Hematopoietic multipotent progenitor cell (in vitro differentiated cells): ENCODE data around the gene MAN2A2. TPM values are rescaled to one million over a fixed set of nuclear protein-coding genes. Genes with fewer than 3 reads are reported as not detected.

Experiments
- DNase-seq, 3 donors: peaks; one replicate each; pipeline ENCODE4 v3.0.0-alpha.2; 2011 to 2015; ENCODE audit warnings: low read depth in 2 of 3, low spot score in 2 of 3
- total RNA-seq: library from RNA; depleted of rRNA; stranded (reverse); fragments of >200 nt; gene quantifications from one replicate; pipeline ENCODE4 v1.2.3, GENCODE V29; 2012

Gene MAN2A2
- total RNA-seq, 1 donor = 224 TPM

DNA sequence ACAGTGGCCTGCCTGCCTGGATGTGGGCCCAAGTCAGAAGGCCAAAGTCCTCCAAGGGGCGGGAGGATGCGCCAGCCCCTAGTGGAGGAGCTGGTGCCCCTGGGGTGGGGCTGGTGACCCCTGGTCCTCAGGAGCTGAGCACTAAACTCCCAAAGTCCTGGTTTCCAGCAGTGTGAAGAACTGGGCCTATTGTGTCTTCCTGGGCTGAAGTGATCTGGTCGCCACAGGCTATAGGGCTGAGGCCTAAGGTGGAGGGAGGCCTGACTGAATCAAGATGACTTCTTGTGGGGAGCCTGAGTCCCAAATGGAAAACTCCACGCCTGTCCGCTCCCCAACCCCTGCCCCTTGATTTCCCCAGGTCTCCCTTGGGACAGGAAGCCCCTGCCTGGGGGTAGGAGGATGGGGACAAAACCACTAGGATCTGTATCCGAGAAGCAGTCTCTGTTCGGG lies 19.6 kb upstream of the MAN2A2 start:
- no peak for DNase-seq

DNA sequence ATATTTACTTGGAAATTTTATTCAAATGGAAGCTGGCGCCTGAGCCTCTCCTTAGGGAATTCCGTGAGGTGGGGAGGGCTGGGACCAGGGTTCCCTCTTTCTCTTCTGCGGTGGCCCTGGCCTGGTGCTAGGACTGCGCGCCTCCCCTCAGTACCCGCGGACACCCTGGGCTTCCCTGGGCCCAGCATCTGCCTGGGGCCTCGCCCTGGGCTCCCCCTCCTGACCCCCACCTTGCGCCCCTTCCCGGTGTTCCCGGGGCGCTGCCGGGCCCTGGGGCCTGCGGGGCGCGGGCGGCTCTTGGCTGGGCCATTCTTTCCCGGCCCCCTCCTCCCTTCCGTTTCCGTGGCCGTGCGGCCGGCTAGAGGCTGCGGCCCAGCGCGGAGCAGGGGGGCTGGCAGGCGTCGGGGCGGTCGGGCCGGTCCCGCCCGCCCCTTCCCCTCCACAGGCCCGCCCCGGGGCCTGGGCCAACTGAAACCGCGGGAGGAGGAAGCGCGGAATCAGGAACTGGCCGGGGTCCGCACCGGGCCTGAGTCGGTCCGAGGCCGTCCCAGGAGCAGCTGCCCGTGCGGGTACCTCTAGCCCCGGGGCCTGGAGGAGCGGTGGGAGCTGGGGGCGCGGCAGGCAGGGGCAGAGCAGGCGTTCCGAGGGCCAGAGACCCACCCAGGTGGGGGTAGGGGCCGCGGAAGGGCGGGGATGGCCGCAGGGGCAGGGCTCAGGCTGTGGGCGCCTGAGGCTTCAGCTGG lies 19.0 kb upstream of the MAN2A2 start, which contains the start of gene FES:
TSS of gene FES (plus strand) at position 529 of the 743 bp plus-strand sequence. CDS start 542 bp downstream, outside the sequence.
- peak in 2 of 3 donors; percentile 70 to 73 for DNase-seq

DNA sequence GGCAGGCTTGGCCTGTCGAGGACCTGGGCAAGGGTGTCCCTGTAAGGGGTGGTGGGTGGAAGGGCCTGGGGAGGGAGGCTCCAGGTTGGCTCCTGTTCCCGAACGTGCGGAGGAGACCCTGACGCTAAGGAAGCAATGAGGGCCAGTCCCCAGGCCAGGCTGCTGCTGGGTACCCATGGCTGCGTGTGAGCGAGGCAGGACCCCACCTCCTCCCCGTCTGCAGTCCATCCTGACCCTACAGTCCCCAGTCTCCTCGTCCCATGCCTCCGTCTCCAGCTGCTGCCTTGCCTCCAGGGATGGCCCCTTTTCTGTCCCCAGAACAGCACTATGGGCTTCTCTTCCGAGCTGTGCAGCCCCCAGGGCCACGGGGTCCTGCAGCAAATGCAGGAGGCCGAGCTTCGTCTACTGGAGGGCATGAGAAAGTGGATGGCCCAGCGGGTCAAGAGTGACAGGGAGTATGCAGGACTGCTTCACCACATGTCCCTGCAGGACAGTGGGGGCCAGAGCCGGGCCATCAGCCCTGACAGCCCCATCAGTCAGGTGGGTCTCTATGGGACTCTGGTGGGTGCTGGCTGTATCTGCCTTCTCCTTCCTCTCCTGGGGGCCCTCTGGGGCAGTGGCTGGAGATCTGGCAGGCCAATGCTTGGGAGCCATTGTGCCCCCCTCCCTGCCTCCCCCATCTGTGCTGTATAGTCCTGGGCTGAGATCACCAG lies 18.2 kb upstream of the MAN2A2 start:
- DNase-seq = no peak

DNA sequence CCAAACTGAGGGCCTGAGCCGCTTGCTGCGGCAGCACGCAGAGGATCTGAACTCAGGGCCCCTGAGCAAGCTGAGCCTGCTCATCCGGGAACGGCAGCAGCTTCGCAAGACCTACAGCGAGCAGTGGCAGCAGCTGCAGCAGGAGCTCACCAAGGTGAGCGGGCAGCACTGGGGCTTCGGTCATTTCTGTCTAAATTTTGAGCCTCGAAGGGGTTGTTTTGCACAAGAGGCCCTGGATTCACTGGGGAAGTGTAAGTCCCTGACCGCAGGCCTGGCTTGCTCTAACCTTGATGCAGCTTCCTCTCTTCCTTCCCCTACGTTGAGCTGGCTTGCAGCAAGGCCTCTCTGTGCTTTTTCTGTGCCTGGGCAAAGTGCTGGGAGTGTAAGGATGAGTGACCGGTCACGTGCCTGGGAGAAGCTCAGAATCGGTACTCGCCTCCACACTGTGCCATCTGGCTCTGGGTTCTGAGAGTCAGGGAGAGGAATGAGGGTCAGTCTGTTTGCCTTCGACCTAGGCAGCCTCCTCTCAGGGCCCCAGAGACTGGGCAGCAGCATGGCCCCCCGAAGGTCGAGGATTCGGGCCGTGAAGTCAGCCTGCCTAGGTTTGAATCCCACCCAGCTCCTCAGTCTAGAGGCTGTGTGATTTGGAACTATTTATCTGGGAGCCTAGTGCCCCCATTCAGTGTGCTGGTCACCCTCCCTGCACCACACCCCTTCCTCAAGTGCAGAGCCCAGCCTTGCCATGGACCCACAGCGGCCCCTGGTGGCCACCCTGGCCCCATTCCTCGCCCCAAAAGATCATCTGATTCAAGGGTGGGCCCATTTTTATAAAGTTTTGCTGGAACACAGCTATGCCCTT lies 17.4 kb upstream of the MAN2A2 start:
- peak; percentile 54 to 87 (median 80) for DNase-seq

DNA sequence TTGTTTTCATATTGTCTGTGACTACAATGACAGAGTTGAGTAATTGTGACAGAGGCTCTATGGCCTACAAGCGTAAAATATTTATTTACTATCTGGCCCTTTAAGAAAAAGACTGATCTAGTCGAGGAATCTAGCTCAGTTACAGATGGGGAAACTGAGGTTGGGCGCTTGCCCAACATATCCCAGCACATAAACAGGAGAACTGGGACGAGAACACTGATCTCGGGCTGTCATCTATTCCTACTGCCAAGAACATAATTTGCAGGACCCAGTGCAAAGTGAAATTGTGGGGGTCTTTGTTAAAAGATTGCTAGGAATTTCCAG lies 16.8 kb upstream of the MAN2A2 start:
- no peak for DNase-seq

DNA sequence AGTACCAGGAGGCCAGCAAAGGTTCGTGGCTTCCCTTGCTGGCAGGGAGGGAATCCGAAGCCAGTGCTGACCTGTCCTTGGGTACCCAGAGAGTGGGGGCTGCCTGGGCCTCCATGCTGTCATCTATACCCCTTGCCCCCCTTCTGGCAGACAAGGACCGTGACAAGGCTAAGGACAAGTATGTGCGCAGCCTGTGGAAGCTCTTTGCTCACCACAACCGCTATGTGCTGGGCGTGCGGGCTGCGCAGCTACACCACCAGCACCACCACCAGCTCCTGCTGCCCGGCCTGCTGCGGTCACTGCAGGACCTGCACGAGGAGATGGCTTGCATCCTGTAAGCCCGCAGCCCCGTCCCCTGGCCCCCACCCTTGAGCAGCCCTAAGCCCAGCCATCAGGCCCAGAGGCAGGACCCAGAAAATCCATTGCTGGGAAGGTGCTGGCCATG lies 16.0 kb upstream of the MAN2A2 start:
- no peak for DNase-seq

DNA sequence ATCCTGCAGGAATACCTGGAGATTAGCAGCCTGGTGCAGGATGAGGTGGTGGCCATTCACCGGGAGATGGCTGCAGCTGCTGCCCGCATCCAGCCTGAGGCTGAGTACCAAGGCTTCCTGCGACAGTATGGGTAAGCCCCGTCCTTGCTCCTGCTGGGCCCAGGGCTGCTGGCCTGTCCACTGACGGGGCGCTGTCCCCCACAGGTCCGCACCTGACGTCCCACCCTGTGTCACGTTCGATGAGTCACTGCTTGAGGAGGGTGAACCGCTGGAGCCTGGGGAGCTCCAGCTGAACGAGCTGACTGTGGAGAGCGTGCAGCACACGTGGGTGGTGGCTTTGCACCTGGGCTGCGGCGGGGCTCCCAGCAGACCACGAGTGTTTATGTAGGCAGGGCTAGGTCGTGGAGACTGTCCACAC lies 13.8 kb upstream of the MAN2A2 start:
- no peak for DNase-seq

DNA sequence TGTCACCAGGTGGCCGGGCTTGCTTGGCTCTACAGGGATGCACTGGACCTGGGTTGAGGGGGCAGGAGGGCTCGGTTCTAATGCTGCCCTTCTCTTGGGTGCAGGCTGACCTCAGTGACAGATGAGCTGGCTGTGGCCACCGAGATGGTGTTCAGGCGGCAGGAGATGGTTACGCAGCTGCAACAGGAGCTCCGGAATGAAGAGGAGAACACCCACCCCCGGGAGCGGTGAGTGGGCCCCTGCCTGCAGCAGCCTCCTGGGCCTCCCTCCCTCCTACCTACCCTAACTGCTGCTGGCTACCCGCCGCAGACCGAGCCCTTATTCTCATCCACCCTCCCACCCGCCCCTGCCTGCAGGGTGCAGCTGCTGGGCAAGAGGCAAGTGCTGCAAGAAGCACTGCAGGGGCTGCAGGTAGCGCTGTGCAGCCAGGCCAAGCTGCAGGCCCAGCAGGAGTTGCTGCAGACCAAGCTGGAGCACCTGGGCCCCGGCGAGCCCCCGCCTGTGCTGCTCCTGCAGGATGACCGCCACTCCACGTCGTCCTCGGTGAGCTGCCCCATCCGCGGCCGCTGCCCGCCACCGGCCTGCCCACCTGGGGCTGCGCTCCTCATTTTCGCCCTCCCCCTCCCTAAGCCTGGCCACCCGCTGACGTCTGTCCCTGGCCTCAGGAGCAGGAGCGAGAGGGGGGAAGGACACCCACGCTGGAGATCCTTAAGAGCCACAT lies 13.2 kb upstream of the MAN2A2 start:
- no peak for DNase-seq

DNA sequence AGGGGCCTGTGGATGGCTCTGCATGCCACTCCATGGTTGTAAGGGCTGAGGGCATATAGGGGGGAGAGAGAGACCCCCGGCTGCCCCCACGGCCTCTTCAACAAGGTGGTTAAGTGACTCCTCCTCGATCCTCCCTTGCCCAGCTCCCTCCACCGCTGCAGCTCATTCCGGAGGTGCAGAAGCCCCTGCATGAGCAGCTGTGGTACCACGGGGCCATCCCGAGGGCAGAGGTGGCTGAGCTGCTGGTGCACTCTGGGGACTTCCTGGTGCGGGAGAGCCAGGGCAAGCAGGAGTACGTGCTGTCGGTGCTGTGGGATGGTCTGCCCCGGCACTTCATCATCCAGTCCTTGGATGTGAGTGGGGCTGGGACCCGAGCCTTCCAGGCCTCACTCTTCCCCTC lies 12.3 kb upstream of the MAN2A2 start:
- no peak for DNase-seq

DNA sequence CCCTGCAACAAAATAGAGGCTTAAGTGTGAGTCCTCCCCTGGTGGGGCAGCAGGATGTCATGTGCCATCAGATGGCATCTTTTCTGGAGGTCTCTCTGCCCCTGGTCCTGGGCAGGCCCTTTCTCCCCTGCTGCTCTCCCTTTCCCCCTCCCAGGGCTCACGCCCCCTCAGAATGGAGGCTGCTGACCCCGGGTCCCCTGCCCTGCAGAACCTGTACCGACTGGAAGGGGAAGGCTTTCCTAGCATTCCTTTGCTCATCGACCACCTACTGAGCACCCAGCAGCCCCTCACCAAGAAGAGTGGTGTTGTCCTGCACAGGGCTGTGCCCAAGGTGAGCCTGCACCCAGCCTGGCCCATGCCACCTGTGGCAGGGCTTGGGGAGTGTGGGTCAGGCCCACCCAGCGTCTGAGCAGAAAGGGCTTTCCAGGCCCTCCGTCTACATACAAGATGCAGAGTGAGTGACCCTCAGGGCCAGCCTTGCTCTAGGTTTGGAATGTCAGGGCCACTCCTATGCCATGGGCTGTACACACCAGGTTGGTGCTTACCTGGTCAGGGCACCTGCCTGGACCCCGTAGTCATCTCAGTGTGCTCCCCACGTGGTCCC lies 11.7 kb upstream of the MAN2A2 start:
- no peak for DNase-seq

DNA sequence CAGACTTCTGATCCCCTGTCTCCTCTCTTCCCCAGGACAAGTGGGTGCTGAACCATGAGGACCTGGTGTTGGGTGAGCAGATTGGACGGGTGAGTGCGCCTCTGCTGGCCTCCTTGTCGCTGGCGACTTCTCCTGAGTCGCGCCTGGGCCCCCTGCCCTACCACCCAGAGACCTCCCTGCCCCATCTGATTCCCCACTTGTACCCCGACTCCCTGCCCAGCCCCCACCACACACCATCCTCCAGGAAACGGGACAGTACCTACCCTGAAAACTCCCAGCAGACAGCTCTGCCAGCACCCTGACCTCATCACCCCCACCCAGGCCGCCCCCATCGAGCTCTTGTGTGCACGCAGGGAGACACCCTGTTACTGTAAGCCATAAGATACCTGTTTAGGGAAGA lies 11.1 kb upstream of the MAN2A2 start:
- DNase-seq = no peak

DNA sequence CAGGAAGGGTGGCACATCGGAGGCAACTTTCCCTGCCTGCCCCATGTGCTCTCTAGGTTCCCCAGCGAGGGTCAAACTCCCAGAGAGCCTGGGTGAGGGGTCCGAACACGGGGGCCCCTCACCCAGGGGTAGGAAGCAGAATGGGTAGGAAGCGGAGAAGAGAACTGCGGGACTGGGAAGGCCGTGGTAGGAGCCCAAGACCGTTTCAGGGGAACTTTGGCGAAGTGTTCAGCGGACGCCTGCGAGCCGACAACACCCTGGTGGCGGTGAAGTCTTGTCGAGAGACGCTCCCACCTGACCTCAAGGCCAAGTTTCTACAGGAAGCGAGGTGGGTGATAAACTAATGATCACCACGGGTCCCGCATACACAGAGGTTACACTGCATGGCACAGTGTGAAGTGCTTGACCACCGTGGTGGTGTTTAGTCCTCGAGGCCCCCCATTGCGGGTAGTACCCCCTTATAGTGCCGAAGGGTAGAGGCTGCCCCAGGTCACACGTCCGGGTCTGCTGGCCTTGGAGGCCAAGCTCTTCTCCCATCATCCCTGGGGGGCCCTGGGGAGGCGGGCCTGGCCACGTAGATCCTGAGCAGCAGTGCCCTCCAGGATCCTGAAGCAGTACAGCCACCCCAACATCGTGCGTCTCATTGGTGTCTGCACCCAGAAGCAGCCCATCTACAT lies 10.5 kb upstream of the MAN2A2 start:
- DNase-seq = no peak

DNA sequence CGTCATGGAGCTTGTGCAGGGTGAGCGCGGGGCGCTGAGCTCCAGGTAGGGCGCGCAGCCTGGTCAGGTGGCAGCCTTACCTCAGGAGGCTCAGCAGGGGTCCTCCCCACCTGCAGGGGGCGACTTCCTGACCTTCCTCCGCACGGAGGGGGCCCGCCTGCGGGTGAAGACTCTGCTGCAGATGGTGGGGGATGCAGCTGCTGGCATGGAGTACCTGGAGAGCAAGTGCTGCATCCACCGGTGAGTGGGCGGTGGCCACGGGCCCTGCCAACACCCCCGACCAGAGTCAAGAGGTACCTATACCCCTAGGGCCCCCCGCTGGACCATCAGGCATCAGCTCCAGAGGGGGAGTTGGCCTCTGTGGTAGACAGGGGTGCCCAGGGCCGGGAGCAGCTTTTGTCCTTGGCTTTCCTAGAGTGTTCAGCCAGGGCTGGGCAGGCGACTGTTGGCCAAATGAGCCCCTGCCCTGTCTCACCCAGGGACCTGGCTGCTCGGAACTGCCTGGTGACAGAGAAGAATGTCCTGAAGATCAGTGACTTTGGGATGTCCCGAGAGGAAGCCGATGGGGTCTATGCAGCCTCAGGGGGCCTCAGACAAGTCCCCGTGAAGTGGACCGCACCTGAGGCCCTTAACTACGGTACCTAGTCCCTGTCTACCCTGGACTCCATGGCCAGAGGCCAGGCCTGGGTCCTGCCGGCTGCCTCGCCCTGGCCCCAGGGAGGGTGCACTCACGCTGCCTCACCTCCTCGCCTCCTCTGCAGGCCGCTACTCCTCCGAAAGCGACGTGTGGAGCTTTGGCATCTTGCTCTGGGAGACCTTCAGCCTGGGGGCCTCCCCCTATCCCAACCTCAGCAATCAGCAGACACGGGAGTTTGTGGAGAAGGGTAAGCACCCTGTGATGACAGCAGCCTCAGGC lies 9.7 kb upstream of the MAN2A2 start:
- no peak for DNase-seq

DNA sequence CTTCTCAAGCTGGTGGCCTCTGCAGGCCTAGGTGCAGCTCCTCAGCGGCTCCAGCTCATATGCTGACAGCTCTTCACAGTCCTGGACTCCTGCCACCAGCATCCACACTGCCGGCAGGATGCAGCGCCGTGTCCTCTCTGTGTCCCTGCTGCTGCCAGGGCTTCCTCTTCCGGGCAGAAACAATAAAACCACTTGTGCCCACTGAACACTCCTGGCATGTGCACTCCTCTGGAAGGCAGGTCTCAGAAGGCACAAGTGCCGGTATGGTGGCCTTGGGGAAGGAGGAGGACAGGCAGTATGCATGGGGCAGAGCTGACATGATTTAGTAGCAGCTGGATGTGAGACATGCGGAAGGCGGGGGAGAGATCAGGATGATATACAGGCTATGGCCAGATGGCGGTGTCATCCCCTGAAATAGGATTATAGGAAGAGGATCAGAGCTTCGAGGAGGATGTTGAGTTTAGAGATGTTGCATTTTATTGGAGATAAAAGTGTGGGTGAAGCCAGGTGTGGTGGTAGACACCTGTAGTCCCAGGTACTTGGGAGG lies 7.5 kb upstream of the MAN2A2 start:
- peak in 1 of 3 donors; percentile 12 for DNase-seq

DNA sequence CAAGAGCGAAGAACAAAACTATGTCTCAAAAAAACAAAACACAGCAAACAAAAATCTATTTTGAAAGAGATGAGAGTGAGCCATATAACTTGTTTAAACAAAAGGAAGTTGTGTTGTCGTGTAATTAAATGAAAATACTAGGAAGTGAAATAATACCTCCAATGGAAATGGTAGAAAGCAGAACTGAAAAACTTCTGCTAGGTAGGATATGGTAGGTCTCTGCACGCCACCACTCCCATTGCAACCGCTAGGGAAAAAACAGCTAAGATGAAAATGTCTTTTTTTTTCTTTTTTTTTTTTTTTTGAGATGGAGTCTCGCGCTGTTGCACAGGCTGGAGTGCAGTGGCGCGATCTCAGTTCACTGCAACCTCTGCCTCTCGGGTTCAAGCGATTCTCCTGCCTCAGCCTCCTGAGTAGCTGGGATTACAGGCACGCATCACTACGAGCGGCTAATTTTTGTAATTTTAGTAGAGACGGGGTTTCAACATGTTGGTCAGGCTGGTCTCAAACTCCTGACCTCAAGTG lies 5.9 kb upstream of the MAN2A2 start:
- DNase-seq = peak in 1 of 3 donors; percentile 29

DNA sequence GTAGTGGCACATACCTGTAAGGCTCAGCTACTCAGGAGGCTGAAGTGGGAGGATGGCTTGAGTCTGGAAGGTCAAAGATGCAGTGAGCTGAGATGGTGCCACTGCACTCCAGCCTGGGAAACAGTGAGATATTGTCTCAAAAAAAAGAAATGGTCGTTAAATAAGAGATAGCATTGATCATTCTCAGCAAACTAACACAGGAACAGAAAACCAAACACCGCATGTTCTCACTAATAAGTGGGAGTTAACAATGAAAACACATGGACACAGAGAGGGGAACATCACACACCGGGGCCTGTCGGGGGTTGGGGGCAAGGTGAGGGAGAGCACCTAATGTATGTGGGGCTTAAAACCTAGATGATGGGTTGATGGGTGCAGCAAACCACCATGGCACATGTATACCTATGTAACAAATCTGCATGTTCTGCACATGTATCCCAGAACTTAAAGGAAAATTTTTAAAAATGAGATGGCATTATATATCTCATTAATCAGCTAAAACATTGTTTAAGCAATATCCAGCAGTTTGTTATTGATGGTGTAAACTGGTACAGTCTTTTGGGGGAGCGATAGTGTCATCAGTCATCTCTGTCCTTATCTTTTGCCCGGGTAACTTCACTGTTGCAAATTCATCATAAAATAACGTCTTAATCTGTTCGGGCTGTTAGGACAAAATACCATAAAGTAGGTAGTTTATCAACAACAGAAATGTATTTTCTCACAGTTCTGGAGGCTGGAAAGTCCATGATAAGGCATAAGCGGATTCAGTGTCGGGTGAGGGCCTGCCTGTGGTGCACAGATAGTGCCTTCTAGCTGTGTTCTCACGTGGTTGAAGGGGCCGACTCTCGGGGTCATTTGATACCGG lies 1.7 kb upstream of the MAN2A2 start:
- peak in 2 of 3 donors; percentile 71 to 87 for DNase-seq
